A549 (cell line): ENCODE data around the gene AUTS2.

Experiments
- CBX2 ChIP-seq: fragments of 200-600 bp; sonication (generic); IDR thresholded peaks from 2 replicates; pipeline ENCODE4 v1.6.1; 2016; ENCODE audit warnings: low read depth, mild to moderate bottlenecking, borderline replicate concordance
- EHMT2 ChIP-seq: fragments of 200-600 bp; sonication (generic); IDR thresholded peaks from 2 replicates; pipeline ENCODE4 v1.6.1; 2016; ENCODE audit warnings: antibody characterized with exemption, low read depth, mild to moderate bottlenecking, moderate library complexity
- PHF8 ChIP-seq: fragments of 200-600 bp; sonication (generic); IDR thresholded peaks from 2 replicates; pipeline ENCODE4 v1.6.1; 2016; ENCODE audit warnings: low read depth, mild to moderate bottlenecking, antibody characterized with exemption, moderate library complexity, borderline replicate concordance
- POLR2A ChIP-seq: IDR thresholded peaks from 2 replicates; pipeline ENCODE4 v1.6.1; 2012; ENCODE audit warnings: mild to moderate bottlenecking, low read length
- RCOR1 ChIP-seq: fragments of 150-350 bp; IDR thresholded peaks from 2 replicates; pipeline ENCODE4 v1.6.1; 2014; ENCODE audit warnings: antibody characterized with exemption, low read length, low read depth
- RFX5 ChIP-seq: fragments of 450-650 bp; IDR thresholded peaks from 2 replicates; pipeline ENCODE4 v1.7.1; 2014; ENCODE audit warnings: antibody characterized with exemption, mild to moderate bottlenecking, moderate library complexity
- SMC3 ChIP-seq: fragments of >200 bp; sonication (Bioruptor Twin); formaldehyde crosslinking; IDR thresholded peaks from 3 replicates; pipeline ENCODE4 v1.6.1; 2018; ENCODE audit warnings: inconsistent platforms
- SREBF2 ChIP-seq: fragments of 450-650 bp; IDR thresholded peaks from 2 replicates; pipeline ENCODE4 v1.6.1; 2014; ENCODE audit warnings: mild to moderate bottlenecking, moderate library complexity
- TF ChIP-seq, protein P1 (sequence below): fragments of >200 bp; sonication (Bioruptor Twin); formaldehyde crosslinking; IDR thresholded peaks from 3 replicates; pipeline ENCODE4 v1.5.1; 2016
- TF ChIP-seq, protein P2 (sequence below): fragments of >200 bp; sonication (Bioruptor Twin); formaldehyde crosslinking; IDR thresholded peaks from 2 replicates; pipeline ENCODE4 v1.6.1; 2016

DNA sequence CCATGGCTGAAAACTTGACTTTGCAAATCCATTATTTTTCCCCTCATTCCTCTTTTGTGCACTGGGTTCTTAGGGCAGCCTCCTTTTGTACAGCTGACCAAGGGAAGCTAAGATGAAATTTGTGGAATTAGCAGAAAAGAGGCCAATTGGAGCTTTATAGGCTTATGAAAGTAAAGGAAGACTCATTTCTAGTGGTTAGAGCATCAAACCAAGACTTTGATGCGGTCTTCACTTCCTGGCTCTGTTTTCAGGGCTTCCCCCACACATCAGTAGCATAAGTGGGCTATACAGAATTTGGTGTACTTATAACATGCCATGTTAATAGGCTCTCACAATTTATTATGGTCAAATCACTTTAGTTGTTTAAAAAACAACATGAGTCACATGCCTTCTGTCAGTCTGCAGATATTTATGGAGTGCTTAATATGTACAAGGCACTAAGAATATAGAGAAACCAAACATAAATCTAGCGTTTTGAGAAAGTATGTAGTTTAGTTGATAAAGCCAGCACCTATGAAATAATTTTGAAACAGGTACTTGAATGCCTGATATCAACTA, 5.7 kb downstream of the AUTS2 start:
- TF ChIP-seq SMC3: no peak
- TF ChIP-seq, protein P1, sequence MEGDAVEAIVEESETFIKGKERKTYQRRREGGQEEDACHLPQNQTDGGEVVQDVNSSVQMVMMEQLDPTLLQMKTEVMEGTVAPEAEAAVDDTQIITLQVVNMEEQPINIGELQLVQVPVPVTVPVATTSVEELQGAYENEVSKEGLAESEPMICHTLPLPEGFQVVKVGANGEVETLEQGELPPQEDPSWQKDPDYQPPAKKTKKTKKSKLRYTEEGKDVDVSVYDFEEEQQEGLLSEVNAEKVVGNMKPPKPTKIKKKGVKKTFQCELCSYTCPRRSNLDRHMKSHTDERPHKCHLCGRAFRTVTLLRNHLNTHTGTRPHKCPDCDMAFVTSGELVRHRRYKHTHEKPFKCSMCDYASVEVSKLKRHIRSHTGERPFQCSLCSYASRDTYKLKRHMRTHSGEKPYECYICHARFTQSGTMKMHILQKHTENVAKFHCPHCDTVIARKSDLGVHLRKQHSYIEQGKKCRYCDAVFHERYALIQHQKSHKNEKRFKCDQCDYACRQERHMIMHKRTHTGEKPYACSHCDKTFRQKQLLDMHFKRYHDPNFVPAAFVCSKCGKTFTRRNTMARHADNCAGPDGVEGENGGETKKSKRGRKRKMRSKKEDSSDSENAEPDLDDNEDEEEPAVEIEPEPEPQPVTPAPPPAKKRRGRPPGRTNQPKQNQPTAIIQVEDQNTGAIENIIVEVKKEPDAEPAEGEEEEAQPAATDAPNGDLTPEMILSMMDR: no peak
- no peak for TF ChIP-seq POLR2A
- TF ChIP-seq CBX2: no peak
- no peak for TF ChIP-seq SREBF2
- no peak for TF ChIP-seq EHMT2
- TF ChIP-seq PHF8: no peak
- no peak for TF ChIP-seq RCOR1
- TF ChIP-seq, protein P2, sequence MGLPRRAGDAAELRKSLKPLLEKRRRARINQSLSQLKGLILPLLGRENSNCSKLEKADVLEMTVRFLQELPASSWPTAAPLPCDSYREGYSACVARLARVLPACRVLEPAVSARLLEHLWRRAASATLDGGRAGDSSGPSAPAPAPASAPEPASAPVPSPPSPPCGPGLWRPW: no peak
- no peak for TF ChIP-seq RFX5
